ENCODE data around the gene PRR3.
"Not testable (repeated sequence)": the region's sequence is repeated elsewhere in the genome, so short reads cannot be mapped to it uniquely, and the experiment has no call there.

GRCh38 chr6:30521082-30521481, 36.0 kb upstream of the PRR3 start:
- TF ChIP-seq, protein P1, sequence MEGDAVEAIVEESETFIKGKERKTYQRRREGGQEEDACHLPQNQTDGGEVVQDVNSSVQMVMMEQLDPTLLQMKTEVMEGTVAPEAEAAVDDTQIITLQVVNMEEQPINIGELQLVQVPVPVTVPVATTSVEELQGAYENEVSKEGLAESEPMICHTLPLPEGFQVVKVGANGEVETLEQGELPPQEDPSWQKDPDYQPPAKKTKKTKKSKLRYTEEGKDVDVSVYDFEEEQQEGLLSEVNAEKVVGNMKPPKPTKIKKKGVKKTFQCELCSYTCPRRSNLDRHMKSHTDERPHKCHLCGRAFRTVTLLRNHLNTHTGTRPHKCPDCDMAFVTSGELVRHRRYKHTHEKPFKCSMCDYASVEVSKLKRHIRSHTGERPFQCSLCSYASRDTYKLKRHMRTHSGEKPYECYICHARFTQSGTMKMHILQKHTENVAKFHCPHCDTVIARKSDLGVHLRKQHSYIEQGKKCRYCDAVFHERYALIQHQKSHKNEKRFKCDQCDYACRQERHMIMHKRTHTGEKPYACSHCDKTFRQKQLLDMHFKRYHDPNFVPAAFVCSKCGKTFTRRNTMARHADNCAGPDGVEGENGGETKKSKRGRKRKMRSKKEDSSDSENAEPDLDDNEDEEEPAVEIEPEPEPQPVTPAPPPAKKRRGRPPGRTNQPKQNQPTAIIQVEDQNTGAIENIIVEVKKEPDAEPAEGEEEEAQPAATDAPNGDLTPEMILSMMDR (IDR thresholded peaks at IDR 0.05), result not testable (repeated sequence)
- not testable (repeated sequence) for TF ChIP-seq POLR2AphosphoS5, EP300 (IDR thresholded peaks at IDR 0.05)

All from gastroesophageal sphincter (tissue), 3 donors.